ENCODE measurements around the gene MYLK2.

MYLK2 gene

DNA sequence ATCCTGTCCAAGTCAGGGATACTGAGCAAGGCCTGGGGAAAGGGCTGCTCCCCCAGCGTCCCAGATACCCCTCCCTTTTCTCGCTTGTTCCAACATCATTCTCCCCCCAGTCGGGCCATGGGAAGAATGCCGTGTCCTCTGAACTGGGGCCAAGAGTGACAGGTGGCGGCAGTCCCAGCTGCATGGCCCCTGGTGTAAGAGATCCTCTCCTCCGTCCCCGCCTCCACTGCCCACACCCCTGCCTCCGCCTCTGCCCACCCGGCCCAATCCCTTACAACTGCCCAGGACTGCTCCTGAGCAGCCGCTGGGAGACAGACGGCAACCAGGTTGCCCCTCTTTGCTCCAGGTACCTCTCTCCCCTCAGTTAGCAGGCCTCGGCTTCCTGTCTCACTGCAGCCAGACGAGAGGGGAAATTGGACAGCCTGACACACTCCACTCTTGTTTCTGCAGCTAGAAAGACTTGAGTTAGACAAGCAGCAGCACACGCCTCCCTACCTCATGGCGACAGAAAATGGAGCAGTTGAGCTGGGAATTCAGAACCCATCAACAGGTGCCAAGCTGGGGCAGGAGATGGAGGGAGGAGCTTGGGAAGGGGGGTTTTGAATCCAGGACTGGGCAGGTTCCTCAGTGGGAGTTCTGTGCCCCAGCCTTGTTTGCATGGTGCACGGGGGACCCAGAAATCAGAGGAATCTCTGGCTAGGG lies at the start of gene MYLK2:
Gene MYLK2, plus strand, starts transcription at position 274 of the 702 bp plus-strand sequence. Its CDS starts 225 bp downstream, at position 499.
- intact Hi-C loops (cut with DNase I; ENCODE audit: low total_unique reads), result loop anchor here (10.0 kb wide), 1 partner anchor 74 kb away; no protein-coding TSS in a partner anchor
- TF ChIP-seq, protein P1, sequence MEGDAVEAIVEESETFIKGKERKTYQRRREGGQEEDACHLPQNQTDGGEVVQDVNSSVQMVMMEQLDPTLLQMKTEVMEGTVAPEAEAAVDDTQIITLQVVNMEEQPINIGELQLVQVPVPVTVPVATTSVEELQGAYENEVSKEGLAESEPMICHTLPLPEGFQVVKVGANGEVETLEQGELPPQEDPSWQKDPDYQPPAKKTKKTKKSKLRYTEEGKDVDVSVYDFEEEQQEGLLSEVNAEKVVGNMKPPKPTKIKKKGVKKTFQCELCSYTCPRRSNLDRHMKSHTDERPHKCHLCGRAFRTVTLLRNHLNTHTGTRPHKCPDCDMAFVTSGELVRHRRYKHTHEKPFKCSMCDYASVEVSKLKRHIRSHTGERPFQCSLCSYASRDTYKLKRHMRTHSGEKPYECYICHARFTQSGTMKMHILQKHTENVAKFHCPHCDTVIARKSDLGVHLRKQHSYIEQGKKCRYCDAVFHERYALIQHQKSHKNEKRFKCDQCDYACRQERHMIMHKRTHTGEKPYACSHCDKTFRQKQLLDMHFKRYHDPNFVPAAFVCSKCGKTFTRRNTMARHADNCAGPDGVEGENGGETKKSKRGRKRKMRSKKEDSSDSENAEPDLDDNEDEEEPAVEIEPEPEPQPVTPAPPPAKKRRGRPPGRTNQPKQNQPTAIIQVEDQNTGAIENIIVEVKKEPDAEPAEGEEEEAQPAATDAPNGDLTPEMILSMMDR (IDR thresholded peaks at IDR 0.05), result no peak
- DNase-seq, result peak in 1 of 2 donors; percentile 72
- peaks cover 0 to 73% (median 46%) of the 10 kb centered on the region in 4 donors for H3K4me1 ChIP-seq
- H3K4me3 ChIP-seq, result no peak within 1 kb of the TSS
- H3K36me3 ChIP-seq, result no peaks in the 10 kb centered on the region
- peak within 1 kb of the TSS; percentile 34 to 80 for H3K27ac ChIP-seq
- H3K9me3 ChIP-seq, result no peaks in the 10 kb centered on the region
- H3K27me3 ChIP-seq, result no peaks in the 10 kb centered on the region

- Histone ChIP-seq H3K4me1 (peaks cover 0 to 9% (median 0%) of the 10 kb centered on the region in 4 donors), H3K36me3 (no peaks in the 10 kb centered on the region), H3K4me3 (peak overlapping the region in 1 of 2 donors; percentile 7), H3K27me3 (no peaks in the 10 kb centered on the region), H3K9me3 (no peaks in the 10 kb centered on the region), H3K27ac (peak overlapping the region; percentile 25 to 50)
- intact Hi-C loops (cut with DNase I; ENCODE audit: low total_unique reads), result no loop called here
- no peak for DNase-seq
- TF ChIP-seq, protein P1 (IDR thresholded peaks at IDR 0.05), result no peak
These were observed 49.5 kb upstream of the MYLK2 start for GRCh38 chr20:31769681-31770080.

- no peaks in the 10 kb centered on the region for H3K9me3 ChIP-seq
- no peaks in the 10 kb centered on the region for H3K27me3 ChIP-seq
- intact Hi-C loops (cut with DNase I; ENCODE audit: low total_unique reads), result no loop called here
- peak overlapping the region; percentile 25 to 50 for H3K27ac ChIP-seq
- peak overlapping the region in 1 of 2 donors; percentile 7 for H3K4me3 ChIP-seq
- no peak for DNase-seq
- TF ChIP-seq, protein P1 (IDR thresholded peaks at IDR 0.05), result no peak
- H3K4me1 ChIP-seq, result peaks cover 0 to 5% (median 0%) of the 10 kb centered on the region in 4 donors
- H3K36me3 ChIP-seq, result no peaks in the 10 kb centered on the region
These were observed 48.9 kb upstream of the MYLK2 start for GRCh38 chr20:31770243-31770642.

- intact Hi-C loops (cut with DNase I; ENCODE audit: low total_unique reads), result no loop called here
- DNase-seq, result no peak
- TF ChIP-seq, protein P1 (IDR thresholded peaks at IDR 0.05), result no peak
- Histone ChIP-seq H3K9me3 (no peaks in the 10 kb centered on the region), H3K4me3 (no peak overlapping the region), H3K36me3 (no peaks in the 10 kb centered on the region), H3K27me3 (no peaks in the 10 kb centered on the region), H3K27ac (no peak overlapping the region), H3K4me1 (peaks cover 0 to 5% (median 0%) of the 10 kb centered on the region in 4 donors)
These were observed 44.7 kb upstream of the MYLK2 start for GRCh38 chr20:31774408-31774807.

DNA sequence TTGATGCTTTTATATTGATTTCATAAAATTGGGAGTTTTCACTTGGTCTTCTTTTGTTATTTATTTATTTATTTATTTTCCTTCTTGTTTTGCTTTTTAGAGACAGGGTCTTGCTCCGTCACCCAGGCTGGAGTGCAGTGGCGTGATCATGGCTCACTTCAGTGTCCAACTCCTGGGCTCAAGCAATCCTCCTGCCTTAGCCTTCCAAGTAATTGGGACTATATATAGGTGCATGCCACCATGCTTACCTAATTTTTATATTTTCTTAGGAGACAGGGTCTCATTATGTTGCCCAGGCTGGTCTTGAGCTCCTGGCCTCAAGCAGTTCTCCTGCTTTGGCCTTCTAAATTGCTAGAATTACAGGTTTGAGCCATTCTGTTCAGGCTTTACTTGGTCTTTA lies 38.3 kb upstream of the MYLK2 start:
- no peaks in the 10 kb centered on the region for H3K36me3 ChIP-seq
- H3K4me3 ChIP-seq, result no peak overlapping the region
- intact Hi-C loops (cut with DNase I; ENCODE audit: low total_unique reads), result no loop called here

More for the DNA sequence above, 38.3 kb upstream of the MYLK2 start:
- Histone ChIP-seq H3K27me3 (no peaks in the 10 kb centered on the region), H3K4me1 (no peaks in the 10 kb centered on the region), H3K9me3 (no peaks in the 10 kb centered on the region), H3K27ac (no peak overlapping the region)
- TF ChIP-seq, protein P1 (IDR thresholded peaks at IDR 0.05), result no peak
- no peak for DNase-seq
